CD4-positive, alpha-beta T cell treated with Interleukin-21 for 1 hour (primary cell): ENCODE measurements around the gene KIF13A.
"Not testable (repeated sequence)": the region's sequence is repeated elsewhere in the genome, so short reads cannot be mapped to it uniquely, and the experiment has no call there.

ENCODE experiments used
- DNase-seq: peaks from one replicate; pipeline ENCODE4 v3.0.0-alpha.2; 2020

The KIF13A gene

GRCh38 chr6:17768881-17769280 is 218.6 kb downstream of the KIF13A start:
- no peak for DNase-seq

GRCh38 chr6:17768388-17768787 is 219.0 kb downstream of the KIF13A start:
- no peak for DNase-seq

GRCh38 chr6:17762651-17763050 is 224.8 kb downstream of the KIF13A start:
- no peak for DNase-seq

- DNase-seq: no peak
These were observed 229.3 kb downstream of the KIF13A start for GRCh38 chr6:17758119-17758518.

- no peak for DNase-seq
These were observed 233.2 kb downstream of the KIF13A start for GRCh38 chr6:17754254-17754653.

GRCh38 chr6:17745324-17745723 is 242.1 kb downstream of the KIF13A start:
- not testable (repeated sequence) for DNase-seq

GRCh38 chr6:17744757-17745308 is 242.6 kb downstream of the KIF13A start:
- DNase-seq: not testable (repeated sequence)

GRCh38 chr6:17744019-17744756 is 243.2 kb downstream of the KIF13A start:
- no peak for DNase-seq

- DNase-seq: no peak
These were observed 245.9 kb downstream of the KIF13A start for GRCh38 chr6:17741507-17741906.

- DNase-seq: no peak
These were observed 246.7 kb downstream of the KIF13A start for GRCh38 chr6:17740559-17741220.

- DNase-seq: no peak
These were observed 249.7 kb downstream of the KIF13A start for GRCh38 chr6:17737704-17738252.

GRCh38 chr6:17735311-17735710 is 252.1 kb downstream of the KIF13A start:
- not testable (repeated sequence) for DNase-seq

GRCh38 chr6:17730078-17730704 is 257.2 kb downstream of the KIF13A start:
- no peak for DNase-seq

- no peak for DNase-seq
These were observed 258.0 kb downstream of the KIF13A start for GRCh38 chr6:17729223-17730077.

- DNase-seq: no peak
These were observed 258.7 kb downstream of the KIF13A start for GRCh38 chr6:17728551-17729222.

GRCh38 chr6:17725083-17725482 is 262.4 kb downstream of the KIF13A start:
- DNase-seq: no peak

- no peak for DNase-seq
These were observed 263.1 kb downstream of the KIF13A start for GRCh38 chr6:17724341-17724740.

- DNase-seq: no peak
These were observed 265.8 kb downstream of the KIF13A start for GRCh38 chr6:17721671-17722070.

- DNase-seq: no peak
These were observed 268.0 kb downstream of the KIF13A start for GRCh38 chr6:17719323-17720041.

GRCh38 chr6:17716221-17716620 is 271.2 kb downstream of the KIF13A start:
- DNase-seq: no peak
